ENCODE results near the gene ANKRD29. TPM values are rescaled to one million over a fixed set of nuclear protein-coding genes. Genes with fewer than 3 reads are reported as not detected.
A peak's percentile ranks its signal among the peaks of the same experiment; 100 is the strongest.

Gene ANKRD29
- total RNA-seq, 2 donors from 2014 or later: 5.6 to 8.5 TPM

DNA sequence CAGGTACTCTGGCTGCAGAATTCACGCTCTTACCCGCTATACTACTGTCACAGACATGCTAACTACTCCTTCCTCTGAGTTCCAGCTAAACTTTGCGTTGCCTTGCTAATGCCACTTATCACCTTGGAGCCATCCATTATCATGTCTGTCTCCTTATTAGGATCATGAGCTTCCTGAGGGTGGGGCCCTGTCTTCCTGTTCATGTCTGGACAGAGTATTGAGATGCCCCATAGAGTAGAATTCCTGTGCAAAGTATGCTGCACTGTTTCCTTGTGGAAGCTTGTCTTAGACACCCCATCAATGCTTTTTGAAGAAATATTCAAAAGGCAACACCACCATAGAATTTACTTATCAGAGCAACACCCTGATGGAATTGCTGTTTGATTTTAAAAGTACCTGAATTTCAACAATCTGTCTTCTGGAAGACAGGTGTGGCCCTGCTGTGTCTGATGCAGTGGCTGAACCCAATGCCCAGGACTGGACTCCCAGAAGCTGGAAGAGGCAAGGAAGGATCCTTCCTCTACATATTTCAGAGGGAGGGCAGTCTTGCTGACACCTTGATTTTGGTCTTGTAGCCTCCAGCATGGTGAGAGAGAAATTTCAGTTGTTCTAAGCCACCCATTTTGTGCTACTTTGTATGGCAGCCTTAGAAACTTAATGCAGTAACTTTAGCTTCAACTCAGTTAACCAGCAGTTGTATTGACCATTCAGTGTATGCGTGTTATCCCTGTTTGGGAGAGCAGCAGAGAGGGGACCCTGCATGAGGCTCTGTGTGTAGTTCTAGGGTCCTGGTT, 32.1 kb upstream of the ANKRD29 start:
- 98% methylated on average over 4 of the region's 4 CpGs for WGBS
- intact Hi-C loops (cut with DNase I): loop anchor here (5.0 kb wide), 2 partner anchors 178 to 222 kb away; no protein-coding TSS in a partner anchor
- DNase-seq (ENCODE audit: low spot score): no peak
- Histone ChIP-seq H3K4me1 (replicated peaks) (no peaks in the 10 kb centered on the region), H3K27ac (no peak overlapping the region), H3K36me3 (no peaks in the 10 kb centered on the region), H3K4me3 (no peak overlapping the region), H3K27me3 (replicated peaks; ENCODE audit: insufficient read depth) (no peaks in the 10 kb centered on the region), H3K9me3 (no peaks in the 10 kb centered on the region)
- TF ChIP-seq POLR2AphosphoS5 (IDR thresholded peaks at IDR 0.05) (no peak), POLR2A (IDR thresholded peaks at IDR 0.05) (no peak)
- TF ChIP-seq, protein P1, sequence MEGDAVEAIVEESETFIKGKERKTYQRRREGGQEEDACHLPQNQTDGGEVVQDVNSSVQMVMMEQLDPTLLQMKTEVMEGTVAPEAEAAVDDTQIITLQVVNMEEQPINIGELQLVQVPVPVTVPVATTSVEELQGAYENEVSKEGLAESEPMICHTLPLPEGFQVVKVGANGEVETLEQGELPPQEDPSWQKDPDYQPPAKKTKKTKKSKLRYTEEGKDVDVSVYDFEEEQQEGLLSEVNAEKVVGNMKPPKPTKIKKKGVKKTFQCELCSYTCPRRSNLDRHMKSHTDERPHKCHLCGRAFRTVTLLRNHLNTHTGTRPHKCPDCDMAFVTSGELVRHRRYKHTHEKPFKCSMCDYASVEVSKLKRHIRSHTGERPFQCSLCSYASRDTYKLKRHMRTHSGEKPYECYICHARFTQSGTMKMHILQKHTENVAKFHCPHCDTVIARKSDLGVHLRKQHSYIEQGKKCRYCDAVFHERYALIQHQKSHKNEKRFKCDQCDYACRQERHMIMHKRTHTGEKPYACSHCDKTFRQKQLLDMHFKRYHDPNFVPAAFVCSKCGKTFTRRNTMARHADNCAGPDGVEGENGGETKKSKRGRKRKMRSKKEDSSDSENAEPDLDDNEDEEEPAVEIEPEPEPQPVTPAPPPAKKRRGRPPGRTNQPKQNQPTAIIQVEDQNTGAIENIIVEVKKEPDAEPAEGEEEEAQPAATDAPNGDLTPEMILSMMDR (IDR thresholded peaks at IDR 0.05): no peak

DNA sequence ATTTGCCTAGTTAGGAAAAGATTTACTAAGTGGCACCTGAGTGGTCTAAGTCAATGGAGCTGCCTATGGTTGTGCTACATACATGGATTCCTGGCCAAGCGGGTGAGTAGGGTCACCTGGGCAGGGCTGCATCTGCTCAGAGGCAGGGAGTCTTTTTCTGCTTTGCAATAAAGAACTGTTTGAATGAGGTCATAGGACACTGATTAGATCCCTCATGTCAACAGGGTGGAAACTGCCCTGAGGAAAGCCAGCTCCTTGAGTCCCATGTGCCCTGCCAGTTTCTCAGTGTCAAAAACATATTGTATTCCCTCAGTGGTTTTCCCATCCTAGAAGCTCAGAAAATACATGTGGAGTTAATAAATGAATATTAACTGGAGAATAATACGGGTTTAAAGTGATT, 31.1 kb upstream of the ANKRD29 start:
- WGBS: 98% methylated on average over 2 of the region's 2 CpGs
- intact Hi-C loops (cut with DNase I): no loop called here
- Histone ChIP-seq H3K36me3 (no peaks in the 10 kb centered on the region), H3K27me3 (replicated peaks; ENCODE audit: insufficient read depth) (no peaks in the 10 kb centered on the region), H3K27ac (no peak overlapping the region), H3K4me3 (no peak overlapping the region), H3K9me3 (no peaks in the 10 kb centered on the region), H3K4me1 (replicated peaks) (no peaks in the 10 kb centered on the region)
- no peak for DNase-seq (ENCODE audit: low spot score)
- TF ChIP-seq, protein P1 (IDR thresholded peaks at IDR 0.05): no peak
- no peak for TF ChIP-seq POLR2A (IDR thresholded peaks at IDR 0.05)
- TF ChIP-seq POLR2AphosphoS5 (IDR thresholded peaks at IDR 0.05): no peak

DNA sequence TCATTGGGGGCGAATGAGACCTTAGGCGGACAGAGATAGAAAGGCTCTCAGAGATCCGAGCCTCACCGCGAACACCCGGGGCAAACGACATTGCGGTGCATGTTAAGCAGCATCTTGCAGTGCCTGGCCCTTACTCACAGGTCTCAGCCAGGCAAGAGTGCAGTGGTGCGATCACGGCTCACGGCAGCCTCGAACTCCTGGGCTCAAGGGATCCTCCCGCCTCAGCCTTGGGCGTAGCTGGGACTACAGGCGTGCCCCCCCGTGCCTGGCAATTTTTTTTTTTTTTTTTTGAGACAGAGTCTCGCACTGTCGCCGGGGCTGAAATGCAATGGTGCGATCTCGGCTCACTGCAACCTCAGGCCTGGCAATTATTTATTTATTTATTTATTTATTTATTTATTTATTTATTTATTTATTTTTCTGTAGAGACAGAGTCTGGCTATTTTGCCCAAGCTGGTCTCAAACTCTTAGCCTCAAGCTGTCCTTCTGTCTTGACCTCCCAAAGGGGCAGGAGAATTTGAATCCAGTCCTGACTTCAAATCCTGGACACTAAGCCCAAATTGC, 27.9 kb upstream of the ANKRD29 start:
- no peaks in the 10 kb centered on the region for H3K27me3 ChIP-seq (replicated peaks; ENCODE audit: insufficient read depth)
- peak overlapping the region; percentile 46 to 50 for H3K4me3 ChIP-seq
- no peaks in the 10 kb centered on the region for H3K4me1 ChIP-seq (replicated peaks)
- TF ChIP-seq POLR2A (IDR thresholded peaks at IDR 0.05) (no peak), POLR2AphosphoS5 (IDR thresholded peaks at IDR 0.05) (no peak)
- TF ChIP-seq, protein P1 (IDR thresholded peaks at IDR 0.05): no peak
- no peaks in the 10 kb centered on the region for H3K9me3 ChIP-seq
- intact Hi-C loops (cut with DNase I): no loop called here
- DNase-seq (ENCODE audit: low spot score): no peak
- 69% methylated on average over 21 of the region's 21 CpGs for WGBS
- H3K36me3 ChIP-seq: no peaks in the 10 kb centered on the region
- H3K27ac ChIP-seq: peak overlapping the region in 1 of 2 donors; percentile 58

DNA sequence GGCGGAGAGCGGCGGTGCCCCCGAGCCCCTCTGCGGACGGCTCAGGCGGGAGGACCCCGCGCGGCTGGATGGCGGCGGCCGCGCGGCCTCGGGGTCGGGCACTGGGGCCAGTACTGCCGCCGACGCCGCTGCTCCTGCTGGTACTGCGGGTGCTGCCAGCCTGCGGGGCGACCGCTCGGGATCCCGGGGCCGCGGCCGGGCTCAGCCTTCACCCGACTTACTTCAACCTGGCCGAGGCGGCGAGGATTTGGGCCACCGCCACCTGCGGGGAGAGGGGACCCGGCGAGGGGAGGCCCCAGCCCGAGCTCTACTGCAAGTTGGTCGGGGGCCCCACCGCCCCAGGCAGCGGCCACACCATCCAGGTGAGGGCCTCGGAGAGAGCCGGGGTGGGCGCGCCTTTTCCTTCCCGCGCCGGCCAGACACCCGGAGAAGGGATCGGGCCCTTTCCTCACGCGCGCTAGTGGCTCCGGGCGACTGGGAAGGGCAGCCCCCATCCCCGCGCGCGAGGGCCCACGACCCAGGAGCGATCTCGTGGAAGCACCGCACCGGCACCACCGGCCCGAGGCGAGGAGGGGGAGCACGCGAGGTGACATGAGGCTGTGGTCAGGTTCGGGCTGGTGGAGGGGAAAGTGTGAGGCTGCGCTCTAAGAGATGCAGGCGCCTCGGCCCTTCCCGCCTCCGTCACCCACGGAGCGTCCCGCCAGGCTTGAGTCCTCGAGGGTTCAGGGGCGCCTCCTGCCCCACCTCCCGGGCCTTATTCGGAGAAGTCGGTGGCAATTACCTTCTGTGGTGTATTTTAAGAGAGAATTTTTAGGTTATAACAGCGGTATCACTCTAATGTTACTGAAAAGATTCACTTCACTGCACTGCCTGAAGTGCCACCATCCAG, 27.1 kb upstream of the ANKRD29 start:
- Histone ChIP-seq H3K4me1 (replicated peaks) (no peaks in the 10 kb centered on the region), H3K4me3 (peak overlapping the region; percentile 46 to 50), H3K27me3 (replicated peaks; ENCODE audit: insufficient read depth) (no peaks in the 10 kb centered on the region), H3K36me3 (no peaks in the 10 kb centered on the region), H3K27ac (peak overlapping the region; percentile 58), H3K9me3 (no peaks in the 10 kb centered on the region)
- DNase-seq (ENCODE audit: low spot score): no peak
- TF ChIP-seq POLR2AphosphoS5 (IDR thresholded peaks at IDR 0.05) (no peak), POLR2A (IDR thresholded peaks at IDR 0.05) (peak; percentile 6)
- intact Hi-C loops (cut with DNase I): loop anchor here (5.0 kb wide), 1 partner anchor 68 kb away; no protein-coding TSS in a partner anchor
- 6% methylated on average over 34 of the region's 85 CpGs for WGBS

Measured in prostate gland (tissue), 2 donors.